Fibroblast of the aortic adventitia (primary cell): ENCODE results near the gene HSD17B1. TPM values are rescaled to one million over a fixed set of nuclear protein-coding genes. Genes with fewer than 3 reads are reported as not detected.
"Not testable (repeated sequence)": the region's sequence is repeated elsewhere in the genome, so short reads cannot be mapped to it uniquely, and the experiment has no call there.

Source experiments
- DNase-seq: peaks from one replicate; pipeline ENCODE4 v3.0.0-alpha.2; 2010; ENCODE audit warnings: low read depth
- H3K4me3 ChIP-seq: 2 replicates; pipeline ENCODE4 v1.5.1; 2011; ENCODE audit warnings: low read depth, mild to moderate bottlenecking, control low read depth, low read length, moderate library complexity
- total RNA-seq: library from RNA; depleted of rRNA; stranded (reverse); fragments of >200 nt; gene quantifications from 2 replicates; pipeline ENCODE4 v1.2.3, GENCODE V29; 2012; ENCODE audit warnings: low replicate concordance
- TF ChIP-seq, protein P1 (sequence below): IDR thresholded peaks from 2 replicates; pipeline ENCODE4 v1.5.1; 2011; ENCODE audit warnings: mild to moderate bottlenecking, low read length, control low read depth, inconsistent platforms; ENCODE audit not compliant: insufficient read depth

Gene HSD17B1, protein sequence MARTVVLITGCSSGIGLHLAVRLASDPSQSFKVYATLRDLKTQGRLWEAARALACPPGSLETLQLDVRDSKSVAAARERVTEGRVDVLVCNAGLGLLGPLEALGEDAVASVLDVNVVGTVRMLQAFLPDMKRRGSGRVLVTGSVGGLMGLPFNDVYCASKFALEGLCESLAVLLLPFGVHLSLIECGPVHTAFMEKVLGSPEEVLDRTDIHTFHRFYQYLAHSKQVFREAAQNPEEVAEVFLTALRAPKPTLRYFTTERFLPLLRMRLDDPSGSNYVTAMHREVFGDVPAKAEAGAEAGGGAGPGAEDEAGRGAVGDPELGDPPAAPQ
- 0.99 and 4.7 TPM in 2 replicates for total RNA-seq

GRCh38 chr17:42552736-42553135 is at the start of gene HSD17B1:
TSS of gene HSD17B1 (plus strand) at chr17:42552923. CDS start at chr17:42552934, 11 bp downstream.
- not testable (repeated sequence) for DNase-seq
- H3K4me3 ChIP-seq: peak within 1 kb of the TSS; percentile 89

GRCh38 chr17:42502926-42503325 is 49.8 kb upstream of the HSD17B1 start:
- no peak overlapping the region for H3K4me3 ChIP-seq
- TF ChIP-seq, protein P1, sequence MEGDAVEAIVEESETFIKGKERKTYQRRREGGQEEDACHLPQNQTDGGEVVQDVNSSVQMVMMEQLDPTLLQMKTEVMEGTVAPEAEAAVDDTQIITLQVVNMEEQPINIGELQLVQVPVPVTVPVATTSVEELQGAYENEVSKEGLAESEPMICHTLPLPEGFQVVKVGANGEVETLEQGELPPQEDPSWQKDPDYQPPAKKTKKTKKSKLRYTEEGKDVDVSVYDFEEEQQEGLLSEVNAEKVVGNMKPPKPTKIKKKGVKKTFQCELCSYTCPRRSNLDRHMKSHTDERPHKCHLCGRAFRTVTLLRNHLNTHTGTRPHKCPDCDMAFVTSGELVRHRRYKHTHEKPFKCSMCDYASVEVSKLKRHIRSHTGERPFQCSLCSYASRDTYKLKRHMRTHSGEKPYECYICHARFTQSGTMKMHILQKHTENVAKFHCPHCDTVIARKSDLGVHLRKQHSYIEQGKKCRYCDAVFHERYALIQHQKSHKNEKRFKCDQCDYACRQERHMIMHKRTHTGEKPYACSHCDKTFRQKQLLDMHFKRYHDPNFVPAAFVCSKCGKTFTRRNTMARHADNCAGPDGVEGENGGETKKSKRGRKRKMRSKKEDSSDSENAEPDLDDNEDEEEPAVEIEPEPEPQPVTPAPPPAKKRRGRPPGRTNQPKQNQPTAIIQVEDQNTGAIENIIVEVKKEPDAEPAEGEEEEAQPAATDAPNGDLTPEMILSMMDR: no peak
- no peak for DNase-seq

DNA sequence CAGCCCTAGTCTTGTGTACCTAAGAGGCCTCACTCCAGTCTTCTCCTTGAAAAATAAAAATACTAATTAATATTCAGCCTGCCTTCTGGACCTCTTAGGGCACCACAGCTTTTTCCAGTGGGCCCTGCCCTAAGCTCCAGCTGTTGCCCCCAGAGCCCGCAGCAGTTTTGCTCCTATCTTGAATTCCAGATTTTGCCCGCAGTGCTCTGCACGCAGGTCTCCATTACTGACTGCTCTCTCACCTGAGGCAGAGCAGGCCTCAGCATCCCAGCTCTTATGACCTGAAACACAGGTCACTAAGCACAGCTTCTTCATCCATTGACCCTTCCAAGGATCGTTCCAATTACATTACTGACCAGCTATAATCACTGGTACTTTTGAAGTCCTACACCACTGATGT is 45.1 kb upstream of the HSD17B1 start:
- no peak overlapping the region for H3K4me3 ChIP-seq
- DNase-seq: no peak
- TF ChIP-seq, protein P1: no peak

DNA sequence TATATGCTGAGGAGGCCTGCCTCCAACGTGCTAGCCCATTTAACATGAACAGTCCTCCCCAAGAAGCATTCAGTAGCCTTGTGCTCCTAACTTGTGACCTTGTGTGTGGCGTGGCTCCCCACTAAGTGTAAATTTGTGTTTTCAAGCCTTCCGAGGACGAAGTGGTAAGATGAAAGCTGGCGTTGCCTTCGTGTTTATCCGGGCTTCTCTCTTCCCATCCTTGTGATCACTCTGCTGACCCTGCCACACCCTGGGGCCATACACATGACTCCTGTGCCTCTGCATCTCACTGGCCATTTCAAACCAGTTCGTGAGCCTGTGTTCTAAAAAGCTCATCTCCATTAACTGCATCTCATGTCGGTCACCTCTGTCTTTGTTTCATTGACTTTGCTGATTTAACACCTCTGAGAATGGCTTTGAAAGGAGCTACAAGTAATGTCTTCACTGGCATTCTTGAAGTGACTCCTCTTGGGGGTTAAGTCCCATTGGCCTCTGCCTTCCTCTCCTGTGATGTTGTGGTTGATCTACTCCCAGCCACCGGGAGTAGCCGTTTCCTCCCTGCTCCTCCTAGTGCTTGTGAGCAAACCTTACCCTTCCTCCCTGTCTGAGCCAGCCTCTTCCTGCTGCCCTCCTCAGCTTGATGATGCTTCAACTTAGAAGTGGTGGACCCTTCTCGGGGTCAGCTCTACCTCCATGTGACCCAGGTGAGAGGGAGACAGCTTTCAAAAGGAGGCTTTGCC is 44.1 kb upstream of the HSD17B1 start:
- TF ChIP-seq, protein P1: no peak
- no peak overlapping the region for H3K4me3 ChIP-seq
- no peak for DNase-seq

DNA sequence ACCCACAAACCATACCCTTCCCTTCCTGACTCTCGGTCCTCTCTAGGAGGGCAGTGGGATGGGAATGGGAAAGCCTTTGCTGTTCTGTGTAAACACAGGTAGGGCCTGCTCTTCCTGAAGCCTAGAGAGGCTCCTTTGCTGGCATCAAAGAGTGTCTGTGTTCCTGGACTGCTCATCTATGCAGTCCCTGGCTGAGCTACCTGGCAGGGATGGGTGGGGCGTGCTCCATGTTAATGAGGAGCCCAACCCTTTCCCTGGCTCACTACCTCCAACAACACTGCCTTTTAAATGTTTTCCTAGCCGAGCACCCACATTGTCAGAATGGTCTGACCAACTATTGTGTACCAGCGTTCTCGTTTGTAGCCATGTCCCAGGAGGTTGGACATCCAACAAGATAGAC is 43.3 kb upstream of the HSD17B1 start:
- TF ChIP-seq, protein P1: no peak
- no peak for DNase-seq
- no peak overlapping the region for H3K4me3 ChIP-seq

- DNase-seq: no peak
- no peak overlapping the region for H3K4me3 ChIP-seq
- TF ChIP-seq, protein P1: no peak
Observed at GRCh38 chr17:42509841-42510240, 42.9 kb upstream of the HSD17B1 start.

- TF ChIP-seq, protein P1: no peak
- no peak for DNase-seq
Observed at GRCh38 chr17:42512246-42512645, 40.5 kb upstream of the HSD17B1 start.

More at GRCh38 chr17:42512246-42512645, 40.5 kb upstream of the HSD17B1 start:
- no peak overlapping the region for H3K4me3 ChIP-seq
